GM18526 (cell line): Measurements from ENCODE around the gene SLC25A13.

Experiments
- POLR2A ChIP-seq: IDR thresholded peaks from 3 replicates; pipeline ENCODE4 v1.6.1; 2011; ENCODE audit not compliant: insufficient read length; ENCODE audit errors: extremely low read depth

Gene SLC25A13

DNA sequence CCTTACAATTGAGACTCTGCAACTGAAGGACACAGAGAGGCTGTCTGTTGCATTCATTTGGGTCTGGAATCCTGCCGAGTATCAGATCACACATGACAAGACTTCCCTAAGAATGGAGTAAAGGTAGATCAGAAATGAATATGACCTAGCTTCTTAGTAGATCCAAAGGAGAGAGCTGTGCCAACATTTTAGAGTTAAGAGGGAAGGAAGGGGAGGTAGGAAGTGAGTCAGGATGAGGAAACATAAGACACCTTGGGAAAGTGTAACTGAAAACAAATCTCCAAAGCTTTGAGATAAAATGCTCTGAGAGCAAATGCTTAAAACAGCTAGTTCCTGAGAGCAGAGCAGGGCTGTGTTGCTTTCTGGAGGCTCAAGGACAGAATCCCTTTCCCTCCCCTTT, 6.1 kb upstream of the SLC25A13 start:
- no peak for TF ChIP-seq POLR2A

GRCh38 chr7:96327429-96327828, 5.5 kb upstream of the SLC25A13 start:
- no peak for TF ChIP-seq POLR2A

DNA sequence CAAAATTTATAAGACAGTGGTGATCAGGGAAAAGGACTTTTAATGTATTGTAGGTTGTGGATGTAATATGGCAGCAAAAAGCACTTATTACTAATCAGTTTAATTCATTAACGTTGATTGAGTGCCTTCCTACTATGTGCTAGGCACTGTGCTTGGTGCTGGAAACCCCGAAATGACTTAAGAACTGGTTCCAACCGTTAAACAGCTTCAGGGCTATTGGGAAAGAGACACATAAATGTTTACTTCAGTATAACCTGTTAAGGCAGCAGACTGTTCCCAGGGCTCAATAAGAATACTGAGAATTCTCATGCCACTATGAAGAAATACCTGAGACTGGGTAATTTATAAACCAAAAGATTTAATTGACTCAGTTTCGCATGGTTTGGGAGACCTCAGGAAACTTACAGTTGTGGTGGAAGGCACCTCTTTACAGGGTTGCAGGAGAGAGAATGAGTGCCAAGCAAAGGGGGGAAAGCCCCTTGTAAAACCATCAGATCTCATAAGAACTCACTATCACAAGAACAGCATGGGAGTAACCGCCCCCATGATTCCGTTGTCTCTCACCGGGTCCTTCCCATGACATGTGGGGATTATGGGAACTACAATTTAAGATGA, 1.1 kb upstream of the SLC25A13 start:
- TF ChIP-seq POLR2A: no peak

DNA sequence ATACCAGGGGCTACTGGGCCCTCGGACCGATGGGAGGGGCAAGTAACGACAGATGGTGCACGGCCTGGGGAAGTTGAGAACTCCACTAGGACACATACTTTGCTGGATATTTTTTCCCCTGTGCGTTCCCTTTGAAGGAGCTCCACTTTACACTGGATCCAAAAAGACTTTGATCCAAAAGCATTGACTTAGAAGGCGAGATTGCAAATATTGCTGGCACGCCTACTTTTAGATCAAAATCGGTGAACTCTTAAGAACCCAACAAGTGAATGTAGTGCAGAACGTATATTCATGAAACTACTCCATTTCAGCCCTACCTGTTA, 436 bp upstream of the SLC25A13 start:
- TF ChIP-seq POLR2A: no peak

GRCh38 chr7:96321031-96321657, 754 bp downstream of the SLC25A13 start:
- no peak for TF ChIP-seq POLR2A

- TF ChIP-seq POLR2A: no peak
These were observed 1.5 kb downstream of the SLC25A13 start for GRCh38 chr7:96320442-96320841.

- TF ChIP-seq POLR2A: no peak
These were observed 2.5 kb downstream of the SLC25A13 start for GRCh38 chr7:96319439-96319838.

- no peak for TF ChIP-seq POLR2A
These were observed 4.9 kb downstream of the SLC25A13 start for GRCh38 chr7:96316949-96317348.

GRCh38 chr7:96315125-96315512, 6.8 kb downstream of the SLC25A13 start:
- no peak for TF ChIP-seq POLR2A

DNA sequence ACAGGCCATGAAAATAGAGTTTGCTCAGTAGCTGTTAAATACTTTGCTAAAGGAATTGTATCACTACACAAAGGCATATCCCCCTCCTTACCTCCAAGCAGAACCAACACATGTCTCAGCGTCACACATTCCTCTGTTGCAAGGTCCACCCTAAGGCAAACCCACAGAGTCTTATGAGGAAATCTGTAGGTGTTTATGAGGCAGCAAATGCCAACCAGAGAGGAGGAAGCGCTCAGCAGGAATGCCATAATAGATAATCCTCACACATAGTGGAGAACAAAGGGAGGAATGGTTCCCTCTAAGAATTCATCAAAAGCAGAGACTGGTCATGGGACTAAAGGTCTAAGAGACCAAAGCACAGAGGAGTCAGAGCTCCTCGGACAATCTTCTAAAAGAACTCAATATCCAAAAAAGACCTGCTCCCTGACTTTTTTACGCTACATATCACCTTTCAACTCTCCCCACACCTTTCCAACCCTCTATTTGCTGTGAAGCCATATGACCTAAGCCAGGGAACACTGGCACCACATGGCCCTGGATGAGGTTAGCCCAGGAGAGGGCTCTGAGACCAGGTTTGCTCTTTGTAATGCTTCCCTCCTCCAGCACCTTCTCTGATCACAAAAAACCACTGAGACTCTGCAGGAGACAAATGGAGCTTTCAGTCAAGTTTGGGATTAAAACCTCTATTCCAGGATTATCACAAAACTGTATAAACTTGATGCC, 7.3 kb downstream of the SLC25A13 start:
- no peak for TF ChIP-seq POLR2A

GRCh38 chr7:96313940-96314339, 8.0 kb downstream of the SLC25A13 start:
- no peak for TF ChIP-seq POLR2A

DNA sequence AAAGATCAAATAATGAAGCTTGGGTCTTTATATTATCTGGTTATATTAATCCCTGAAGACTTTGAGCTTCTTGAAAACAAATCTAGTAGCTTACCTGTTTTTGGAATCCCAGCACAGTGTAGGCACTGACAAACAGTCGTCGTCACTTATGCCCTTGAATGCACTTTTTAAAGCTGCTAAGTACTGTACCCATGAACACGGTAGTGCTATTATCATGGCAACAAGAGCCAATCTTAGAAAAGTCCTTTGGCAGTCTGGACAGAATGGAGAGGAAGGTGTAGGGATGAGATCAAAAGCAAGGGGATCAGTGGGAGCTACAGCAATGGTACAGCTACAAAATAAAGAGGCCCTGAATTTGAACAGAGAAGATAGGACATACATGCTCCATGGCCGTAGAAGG, 9.4 kb downstream of the SLC25A13 start:
- TF ChIP-seq POLR2A: no peak

DNA sequence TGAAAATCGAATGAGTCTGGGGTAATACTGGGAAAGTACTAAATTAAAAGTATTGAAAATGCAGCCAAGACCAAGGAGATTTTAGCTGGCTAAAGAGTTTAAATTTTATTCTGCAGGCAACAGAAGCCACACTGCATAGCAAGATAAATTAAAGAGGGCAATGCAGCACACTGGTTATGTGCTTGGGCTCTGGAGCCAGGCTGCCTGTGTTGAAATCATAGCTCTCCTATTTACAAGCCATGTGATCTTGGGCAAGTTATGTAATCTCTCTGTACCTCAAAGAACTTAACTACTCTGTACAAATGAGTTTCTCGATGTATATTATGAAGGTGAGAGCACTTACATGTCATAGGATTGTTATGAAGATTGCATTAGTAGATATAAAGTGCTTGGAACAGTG, 9.9 kb downstream of the SLC25A13 start:
- no peak for TF ChIP-seq POLR2A

DNA sequence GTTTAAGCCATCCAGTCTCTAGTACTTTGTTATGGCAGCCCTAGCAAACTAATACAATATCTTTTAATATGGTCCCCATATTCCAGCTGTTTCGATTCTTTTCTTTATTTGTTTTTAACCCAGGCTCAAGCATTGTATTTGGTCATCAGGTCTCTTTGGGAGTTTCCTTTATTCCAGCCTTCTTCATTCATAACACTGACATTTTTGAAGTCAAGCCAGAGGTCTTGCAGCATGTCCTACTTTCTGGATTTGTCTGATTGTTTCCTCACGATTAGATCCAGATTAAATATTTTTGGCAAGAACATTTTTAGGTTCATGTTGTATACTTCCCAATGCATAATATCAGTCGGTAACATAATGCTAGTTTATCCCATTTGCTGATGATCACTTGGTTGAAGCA, 11.8 kb downstream of the SLC25A13 start:
- TF ChIP-seq POLR2A: no peak

DNA sequence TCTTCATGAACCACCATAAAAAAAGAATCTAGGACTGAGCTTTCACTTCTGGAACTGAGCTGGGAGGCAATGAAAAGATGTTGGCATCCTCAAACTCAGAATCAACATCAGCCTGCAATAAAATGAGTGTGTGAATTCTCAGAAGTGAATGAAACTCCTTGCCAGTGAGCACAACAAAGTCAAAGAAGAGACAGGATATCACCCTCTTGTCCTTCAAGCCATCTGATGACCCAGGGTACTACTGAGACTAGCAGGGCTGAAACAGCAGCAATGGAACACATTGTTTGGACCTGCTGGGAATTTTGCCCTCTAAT, 13.0 kb downstream of the SLC25A13 start:
- TF ChIP-seq POLR2A: no peak

GRCh38 chr7:96308253-96308949, 13.5 kb downstream of the SLC25A13 start:
- TF ChIP-seq POLR2A: no peak
